HepG2 (cell line): Measurements from ENCODE around the gene SIRPB1. TPM values are rescaled to one million over a fixed set of nuclear protein-coding genes. Genes with fewer than 3 reads are reported as not detected.
A peak's percentile ranks its signal among the peaks of the same experiment; 100 is the strongest.

Source experiments
- ERF ChIP-seq: IDR thresholded peaks from 2 replicates; pipeline ENCODE4 v1.6.1; 2018; ENCODE audit warnings: missing biosample characterization, missing genetic modification reagents
- FOSL2 ChIP-seq: sonication (generic); formaldehyde crosslinking; IDR thresholded peaks from 2 replicates; pipeline ENCODE4 v1.4.0; 2020; ENCODE audit warnings: missing genetic modification reagents
- FOXA3 ChIP-seq: IDR thresholded peaks from 2 replicates; pipeline ENCODE4 v1.6.1; 2016; ENCODE audit warnings: missing genetic modification reagents, missing compliant biosample characterization
- GATAD2A ChIP-seq: IDR thresholded peaks from 2 replicates; pipeline ENCODE4 v1.6.1; 2016
- HDAC2 ChIP-seq: sonication (generic); formaldehyde crosslinking; IDR thresholded peaks from 2 replicates; pipeline ENCODE4 v1.4.0; 2020; ENCODE audit warnings: missing genetic modification reagents
- KMT2A ChIP-seq: sonication (generic); formaldehyde crosslinking; IDR thresholded peaks from 2 replicates; pipeline ENCODE4 v1.4.0; 2020; ENCODE audit warnings: missing genetic modification reagents
- LCORL ChIP-seq, 2 experiments: fragments of 450-650 bp in 1 of 2; sonication (generic) in 1 of 2; formaldehyde crosslinking in 1 of 2; IDR thresholded peaks; 2 replicates each; pipeline versions ENCODE4 v1.5.0 to v1.6.1; 2017 to 2020; ENCODE audit warnings: antibody characterized with exemption in 1 of 2, missing genetic modification reagents in 1 of 2
- MIXL1 ChIP-seq: IDR thresholded peaks from 2 replicates; pipeline ENCODE4 v1.6.1; 2016
- MTERF4 ChIP-seq: sonication (generic); formaldehyde crosslinking; IDR thresholded peaks from 2 replicates; pipeline ENCODE4 v1.8.0; 2023; ENCODE audit warnings: mild to moderate bottlenecking, missing genetic modification reagents
- NFE2 ChIP-seq: sonication (generic); formaldehyde crosslinking; IDR thresholded peaks from 2 replicates; pipeline ENCODE4 v1.4.0; 2020; ENCODE audit warnings: missing genetic modification reagents
- NFE2L2 ChIP-seq: fragments of 150-350 bp; IDR thresholded peaks from 2 replicates; pipeline ENCODE4 v1.6.1; 2014; ENCODE audit warnings: low read length
- NFKB2 ChIP-seq: sonication (generic); formaldehyde crosslinking; IDR thresholded peaks from 2 replicates; pipeline ENCODE4 v1.4.0; 2020; ENCODE audit warnings: missing genetic modification reagents, borderline replicate concordance
- PAXIP1 ChIP-seq: sonication (generic); formaldehyde crosslinking; conservative IDR thresholded peaks from 2 replicates; pipeline ENCODE4 v1.4.0; 2020; ENCODE audit warnings: mild to moderate bottlenecking, missing genetic modification reagents, moderate library complexity
- SOX5 ChIP-seq: IDR thresholded peaks from 2 replicates; pipeline ENCODE4 v1.6.1; 2016; ENCODE audit warnings: borderline replicate concordance
- SP2 ChIP-seq: sonication (generic); formaldehyde crosslinking; IDR thresholded peaks from 2 replicates; pipeline ENCODE4 v1.5.1; 2020; ENCODE audit warnings: mild to moderate bottlenecking, missing genetic modification reagents
- TCF12 ChIP-seq, 2 experiments: fragments of 450-650 bp in 1 of 2; sonication (generic) in 1 of 2; formaldehyde crosslinking in 1 of 2; IDR thresholded peaks; 2 replicates each; pipeline versions ENCODE4 v1.6.1 to v1.8.0; 2017 to 2022; ENCODE audit warnings: antibody characterized with exemption in 1 of 2, mild to moderate bottlenecking in 1 of 2, missing genetic modification reagents in 1 of 2, moderate library complexity in 1 of 2
- THAP9 ChIP-seq: sonication (generic); formaldehyde crosslinking; IDR thresholded peaks from 2 replicates; pipeline ENCODE4; 2020; ENCODE audit warnings: missing genetic modification reagents, mild to moderate bottlenecking, borderline replicate concordance
- YY1 ChIP-seq: IDR thresholded peaks from 2 replicates; pipeline ENCODE4 v1.6.1; 2011; ENCODE audit warnings: low read length, low read depth, moderate library complexity, mild to moderate bottlenecking; ENCODE audit not compliant: insufficient read depth, insufficient replicate concordance
- ZNF33A ChIP-seq: sonication (generic); formaldehyde crosslinking; IDR thresholded peaks from 2 replicates; pipeline ENCODE4 v1.5.1; 2020; ENCODE audit warnings: missing genetic modification reagents, mild to moderate bottlenecking, moderate library complexity, borderline replicate concordance
- ZNF343 ChIP-seq: sonication (generic); formaldehyde crosslinking; IDR thresholded peaks from 2 replicates; pipeline ENCODE4 v1.4.0; 2020; ENCODE audit warnings: mild to moderate bottlenecking, missing genetic modification reagents
- ZNF569 ChIP-seq: sonication (generic); formaldehyde crosslinking; IDR thresholded peaks from 2 replicates; pipeline ENCODE4 v1.5.0; 2020; ENCODE audit warnings: mild to moderate bottlenecking, missing genetic modification reagents, moderate library complexity, borderline replicate concordance
- ZNF572 ChIP-seq: sonication (generic); formaldehyde crosslinking; IDR thresholded peaks from 2 replicates; pipeline ENCODE4 v1.5.1; 2020; ENCODE audit warnings: mild to moderate bottlenecking, missing genetic modification reagents
- ZNF780A ChIP-seq: sonication (generic); formaldehyde crosslinking; IDR thresholded peaks from 2 replicates; pipeline ENCODE4 v1.8.0; 2022; ENCODE audit warnings: mild to moderate bottlenecking, missing genetic modification reagents, moderate library complexity
- ZSCAN25 ChIP-seq: sonication (generic); formaldehyde crosslinking; IDR thresholded peaks from 2 replicates; pipeline ENCODE4 v1.8.0; 2022; ENCODE audit warnings: mild to moderate bottlenecking, missing genetic modification reagents
- polyA plus RNA-seq, 8 experiments: library from polyadenylated mRNA; depleted of rRNA in 3 of 8; stranded (reverse) in 7 of 8; unstranded in 1 of 8; fragments of >200 nt; fragmentation: Illumina TruSeq in 4 of 8; extraction: Trizol in 4 of 8; gene quantifications; 2 replicates each; pipeline versions ENCODE4 v1.2.1 to v1.2.3, GENCODE V29; 2011 to 2016; ENCODE audit warnings: low read depth in 4 of 8, missing spikeins in 1 of 8, mixed read lengths in 1 of 8; ENCODE audit not compliant: insufficient read depth in 1 of 8
- total RNA-seq, 5 experiments: library from RNA; depleted of rRNA; stranded (reverse); fragments of >200 nt; fragmentation: Illumina TruSeq; extraction: Trizol; gene quantifications; 2 replicates each; pipeline ENCODE4 v1.2.3, GENCODE V29; 2016; ENCODE audit warnings: low read depth in 1 of 5

Gene SIRPB1
- total and polyA plus RNA-seq, 2 of the 13 experiments (the other 11 are each of a cell fraction or from before 2014, with no cell fraction given), result 0.41 to 1.4 TPM

- peak; percentile 80 for TF ChIP-seq ZSCAN25
- TF ChIP-seq PAXIP1 (CRISPR knock-in tag), result peak; percentile 83
- peak; percentile 84 for TF ChIP-seq GATAD2A (CRISPR knock-in tag)
- TF ChIP-seq NFKB2, result no peak
- TF ChIP-seq SOX5 (CRISPR knock-in tag), result peak; percentile 92
- TF ChIP-seq NFE2 (CRISPR knock-in tag), result no peak
- no peak for TF ChIP-seq ZNF33A
- TF ChIP-seq ZNF572, result no peak
- TF ChIP-seq THAP9, result no peak
- TF ChIP-seq YY1, result no peak
- TF ChIP-seq FOSL2 (CRISPR knock-in tag), result no peak
- TF ChIP-seq HDAC2, result peak; percentile 84
- TF ChIP-seq TCF12 (IDR thresholded peaks at IDR 0.05), result no peak
- no peak for TF ChIP-seq TCF12 (CRISPR knock-in tag; IDR thresholded peaks at IDR 0.05)
- no peak for TF ChIP-seq MTERF4
- 0 out of 2 replicates have a peak, but pooled peaks have one; percentile 45 for TF ChIP-seq ZNF343 (CRISPR knock-in tag)
- TF ChIP-seq MIXL1, result 0 out of 2 replicates have a peak, but pooled peaks have one; percentile 59
- no peak for TF ChIP-seq ZNF569 (CRISPR knock-in tag)
- no peak for TF ChIP-seq NFE2L2
- TF ChIP-seq ERF (CRISPR knock-in tag), result peak; percentile 69; the same call in 1 of the 2 replicates
- TF ChIP-seq ZNF780A (CRISPR knock-in tag), result no peak
- peak; percentile 97 for TF ChIP-seq FOXA3 (CRISPR knock-in tag)
- TF ChIP-seq LCORL (IDR thresholded peaks at IDR 0.05), result no peak
- peak; percentile 61; the same call in 1 of the 2 replicates for TF ChIP-seq LCORL (CRISPR knock-in tag; IDR thresholded peaks at IDR 0.05)
- TF ChIP-seq SP2 (CRISPR knock-in tag), result no peak
- TF ChIP-seq KMT2A (CRISPR knock-in tag), result no peak
These were observed 16.8 kb upstream of the SIRPB1 start (continued) for GRCh38 chr20:1636621-1637020.
